GM18508 (cell line): ENCODE data around the gene COL23A1.
"Not testable (repeated sequence)": the region's sequence is repeated elsewhere in the genome, so short reads cannot be mapped to it uniquely, and the experiment has no call there.

Source experiments
- ATAC-seq: cut with Tn5 transposase; IDR thresholded peaks from one replicate; pipeline ENCODE4 v1.9.1; 2021; ENCODE audit warnings: moderate number of reproducible peaks; ENCODE audit not compliant: insufficient read depth, unreplicated experiment

Gene COL23A1

GRCh38 chr5:178322736-178323540 is 267.3 kb downstream of the COL23A1 start:
- no peak for ATAC-seq

- no peak for ATAC-seq
These were observed 269.8 kb downstream of the COL23A1 start for GRCh38 chr5:178320281-178320855.

DNA sequence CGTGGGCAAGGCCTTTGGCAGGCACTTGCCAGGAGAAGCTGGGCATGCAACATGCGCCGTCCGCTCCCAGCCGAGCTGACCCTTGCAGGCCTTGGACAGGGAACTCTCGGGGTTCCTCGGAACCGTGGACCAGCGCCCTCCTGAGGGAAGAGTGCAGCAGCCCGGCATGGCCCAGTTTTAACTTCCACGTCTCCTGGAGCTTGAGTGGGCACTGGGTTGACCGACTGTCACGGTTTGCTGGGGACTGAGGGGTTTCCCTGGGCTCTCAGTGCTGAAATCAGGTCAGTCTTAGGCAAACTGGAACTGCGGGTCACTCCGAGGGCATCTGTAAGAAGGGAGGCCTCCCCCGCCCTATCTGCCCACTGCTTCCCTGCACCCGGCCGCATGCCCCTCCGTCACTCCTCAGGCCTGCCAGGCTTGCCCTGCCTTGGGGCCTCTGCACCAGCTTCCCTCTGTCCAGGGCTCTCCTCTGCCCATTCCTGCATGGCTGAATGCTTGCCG is 270.6 kb downstream of the COL23A1 start:
- no peak for ATAC-seq

DNA sequence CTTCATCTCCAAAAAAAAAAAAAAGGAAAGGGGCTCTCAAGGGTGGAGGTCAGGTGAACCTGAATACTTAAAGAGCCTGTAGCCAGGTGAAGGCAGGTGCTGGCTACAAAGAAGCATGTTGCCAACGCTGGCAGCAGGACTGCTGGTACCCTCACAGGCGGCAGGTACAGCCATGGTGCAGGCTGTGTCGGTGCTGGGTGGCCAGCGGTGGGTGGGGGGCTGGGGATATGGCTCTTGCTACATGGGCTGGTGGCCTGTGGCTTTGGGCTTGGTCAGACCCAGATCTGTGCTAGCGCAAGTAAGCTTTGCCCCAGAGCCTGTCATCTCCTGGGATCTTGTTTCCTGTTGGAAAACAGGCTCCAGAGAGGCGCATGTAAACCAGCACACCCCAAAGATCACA is 271.3 kb downstream of the COL23A1 start:
- ATAC-seq, result no peak

- no peak for ATAC-seq
These were observed 271.8 kb downstream of the COL23A1 start for GRCh38 chr5:178318382-178318781.

GRCh38 chr5:178317727-178318126 is 272.5 kb downstream of the COL23A1 start:
- not testable (repeated sequence) for ATAC-seq

GRCh38 chr5:178314961-178315820 is 275.0 kb downstream of the COL23A1 start:
- no peak for ATAC-seq

- ATAC-seq, result no peak
These were observed 276.0 kb downstream of the COL23A1 start for GRCh38 chr5:178314061-178314660.

GRCh38 chr5:178313316-178313715 is 276.9 kb downstream of the COL23A1 start:
- no peak for ATAC-seq

DNA sequence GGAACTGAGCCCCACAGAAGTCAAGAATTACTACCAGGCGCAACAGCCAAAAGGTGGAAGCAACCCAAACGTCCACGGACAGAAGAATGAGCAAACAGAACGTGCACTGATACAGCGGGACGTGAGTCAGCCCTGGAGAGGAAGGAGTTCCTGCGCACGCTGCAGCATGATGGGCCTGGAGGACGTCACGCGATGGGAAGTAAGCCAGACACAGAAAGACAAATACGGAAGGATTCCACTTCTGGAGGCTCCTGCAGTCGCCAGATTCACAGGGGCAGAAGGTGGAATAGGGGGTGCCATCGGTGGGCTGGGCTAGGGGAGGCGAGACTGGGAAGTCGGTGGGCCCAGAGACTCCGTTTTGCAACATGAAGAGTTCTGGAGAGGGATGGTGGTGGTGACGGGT is 277.3 kb downstream of the COL23A1 start:
- no peak for ATAC-seq

- ATAC-seq, result no peak
These were observed 279.9 kb downstream of the COL23A1 start for GRCh38 chr5:178310130-178310865.

GRCh38 chr5:178309271-178310013 is 280.8 kb downstream of the COL23A1 start:
- no peak for ATAC-seq

DNA sequence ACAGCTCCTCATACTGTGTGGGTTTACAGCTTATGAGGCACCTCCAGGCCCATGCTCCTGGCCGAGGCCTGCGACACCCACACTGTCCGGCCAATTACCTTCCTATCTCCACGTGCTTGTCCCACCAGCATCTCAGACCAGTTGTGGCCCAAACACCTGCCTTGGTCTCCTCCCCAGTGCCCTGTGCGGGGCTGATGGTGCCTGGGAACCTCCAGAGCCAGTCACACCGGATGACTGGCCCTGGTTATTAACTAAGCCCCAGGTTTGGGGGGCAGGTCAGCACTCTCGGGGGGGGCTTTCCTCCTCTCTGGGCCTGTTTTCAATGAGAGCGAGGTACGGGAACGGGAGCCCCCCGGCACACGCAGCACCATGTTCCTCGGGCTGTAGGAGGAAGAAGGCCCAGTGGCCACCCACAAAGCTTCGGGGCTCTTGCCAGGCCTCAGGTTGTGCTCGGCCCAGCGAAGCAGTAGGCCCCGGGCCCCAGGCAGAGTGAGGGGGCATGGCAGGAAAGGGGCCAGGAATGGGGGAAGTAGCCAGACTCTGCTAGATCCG is 281.6 kb downstream of the COL23A1 start:
- no peak for ATAC-seq

- ATAC-seq, result no peak
These were observed 282.7 kb downstream of the COL23A1 start for GRCh38 chr5:178307267-178308045.

DNA sequence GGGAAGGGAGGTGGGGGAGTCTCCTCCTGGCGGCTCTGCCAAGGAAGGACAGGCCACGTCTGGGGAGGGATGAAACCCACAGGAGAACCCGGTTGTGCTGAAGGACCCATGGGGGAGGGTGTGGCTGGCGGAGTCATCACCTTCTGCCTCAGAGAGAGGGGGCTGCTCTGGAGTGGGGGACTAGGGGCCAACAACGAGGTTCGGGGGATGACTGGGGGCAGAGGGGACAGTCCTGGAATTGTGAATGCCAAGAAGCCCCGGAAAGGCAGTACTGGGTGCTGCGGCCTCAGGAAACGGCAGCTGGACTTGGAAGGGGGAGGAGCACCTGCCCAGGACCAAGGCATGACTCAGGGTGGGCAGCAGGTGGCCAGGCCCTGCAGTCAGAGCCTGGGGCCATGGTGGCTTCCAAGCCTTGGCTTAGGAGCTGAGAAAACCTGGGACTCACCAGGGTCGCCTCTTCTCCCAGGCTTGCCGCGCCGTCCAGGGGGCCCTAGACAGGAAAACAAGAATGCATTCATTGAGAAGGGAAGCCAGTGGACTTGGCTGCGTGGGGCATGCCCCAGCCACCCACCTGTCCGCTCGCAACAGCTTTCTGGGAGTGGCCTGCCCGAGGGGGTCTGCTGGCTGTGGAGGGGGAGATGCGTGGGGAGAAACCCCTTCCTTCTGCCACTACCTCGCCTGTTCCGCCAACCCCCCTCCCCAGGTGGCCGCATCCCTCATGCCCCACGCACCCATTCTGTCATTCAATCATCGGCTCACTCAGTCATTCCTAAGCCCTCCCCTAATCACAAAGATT is 283.6 kb downstream of the COL23A1 start:
- no peak for ATAC-seq

- no peak for ATAC-seq
These were observed 284.4 kb downstream of the COL23A1 start for GRCh38 chr5:178305801-178306200.
